GM10847 (cell line): Measurements from ENCODE around the gene MICAL3.

Experiments
- POLR2A ChIP-seq: IDR thresholded peaks from 2 replicates; pipeline ENCODE4 v1.6.1; 2011; ENCODE audit not compliant: insufficient read length; ENCODE audit errors: extremely low read depth

Gene MICAL3

GRCh38 chr22:17871726-17872458 is 152.5 kb downstream of the MICAL3 start:
- TF ChIP-seq POLR2A, result no peak

- no peak for TF ChIP-seq POLR2A
Measured at GRCh38 chr22:17870407-17870806, 154.0 kb downstream of the MICAL3 start.

GRCh38 chr22:17869285-17870096 is 154.9 kb downstream of the MICAL3 start:
- no peak for TF ChIP-seq POLR2A

- TF ChIP-seq POLR2A, result no peak
Measured at GRCh38 chr22:17868771-17869170, 155.6 kb downstream of the MICAL3 start.

GRCh38 chr22:17867160-17867785 is 157.1 kb downstream of the MICAL3 start:
- TF ChIP-seq POLR2A, result no peak

- TF ChIP-seq POLR2A, result no peak
Measured at GRCh38 chr22:17866621-17867020, 157.7 kb downstream of the MICAL3 start.

GRCh38 chr22:17866127-17866526 is 158.2 kb downstream of the MICAL3 start:
- no peak for TF ChIP-seq POLR2A

- TF ChIP-seq POLR2A, result no peak
Measured at GRCh38 chr22:17865183-17866055, 158.9 kb downstream of the MICAL3 start.

GRCh38 chr22:17864398-17865182 is 159.8 kb downstream of the MICAL3 start:
- no peak for TF ChIP-seq POLR2A

- TF ChIP-seq POLR2A, result no peak
Measured at GRCh38 chr22:17862646-17863181, 161.6 kb downstream of the MICAL3 start.

GRCh38 chr22:17861909-17862308 is 162.5 kb downstream of the MICAL3 start:
- TF ChIP-seq POLR2A, result no peak

GRCh38 chr22:17860220-17860965 is 164.0 kb downstream of the MICAL3 start:
- TF ChIP-seq POLR2A, result no peak

GRCh38 chr22:17858033-17858432 is 166.3 kb downstream of the MICAL3 start:
- TF ChIP-seq POLR2A, result no peak
